ENCODE data around the gene NLRP4. TPM values are rescaled to one million over a fixed set of nuclear protein-coding genes. Genes with fewer than 3 reads are reported as not detected.

The NLRP4 gene
- total RNA-seq, 4 donors from 2014 or later, result 1.5 TPM; not detected in 3

DNA sequence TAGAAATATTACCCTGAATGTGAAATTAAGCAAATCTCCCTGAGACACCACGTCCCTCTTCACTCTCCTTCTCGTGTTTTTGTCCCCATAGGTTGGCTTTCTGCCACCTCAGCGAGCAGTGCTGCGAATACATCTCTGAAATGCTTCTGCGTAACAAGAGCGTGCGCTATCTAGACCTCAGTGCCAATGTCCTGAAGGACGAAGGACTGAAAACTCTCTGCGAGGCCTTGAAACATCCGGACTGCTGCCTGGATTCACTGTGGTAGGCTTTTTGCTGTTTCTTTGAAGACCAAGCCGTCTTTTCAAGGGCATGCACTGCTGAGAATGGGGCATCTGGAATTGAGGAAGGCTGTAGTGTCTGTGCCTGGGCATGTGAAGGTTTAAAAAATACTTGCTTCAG, 34.4 kb downstream of the NLRP4 start:
- no peak for DNase-seq
- TF ChIP-seq POLR2A (IDR thresholded peaks at IDR 0.05), result no peak
- TF ChIP-seq, protein P1, sequence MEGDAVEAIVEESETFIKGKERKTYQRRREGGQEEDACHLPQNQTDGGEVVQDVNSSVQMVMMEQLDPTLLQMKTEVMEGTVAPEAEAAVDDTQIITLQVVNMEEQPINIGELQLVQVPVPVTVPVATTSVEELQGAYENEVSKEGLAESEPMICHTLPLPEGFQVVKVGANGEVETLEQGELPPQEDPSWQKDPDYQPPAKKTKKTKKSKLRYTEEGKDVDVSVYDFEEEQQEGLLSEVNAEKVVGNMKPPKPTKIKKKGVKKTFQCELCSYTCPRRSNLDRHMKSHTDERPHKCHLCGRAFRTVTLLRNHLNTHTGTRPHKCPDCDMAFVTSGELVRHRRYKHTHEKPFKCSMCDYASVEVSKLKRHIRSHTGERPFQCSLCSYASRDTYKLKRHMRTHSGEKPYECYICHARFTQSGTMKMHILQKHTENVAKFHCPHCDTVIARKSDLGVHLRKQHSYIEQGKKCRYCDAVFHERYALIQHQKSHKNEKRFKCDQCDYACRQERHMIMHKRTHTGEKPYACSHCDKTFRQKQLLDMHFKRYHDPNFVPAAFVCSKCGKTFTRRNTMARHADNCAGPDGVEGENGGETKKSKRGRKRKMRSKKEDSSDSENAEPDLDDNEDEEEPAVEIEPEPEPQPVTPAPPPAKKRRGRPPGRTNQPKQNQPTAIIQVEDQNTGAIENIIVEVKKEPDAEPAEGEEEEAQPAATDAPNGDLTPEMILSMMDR (IDR thresholded peaks at IDR 0.05), result no peak
- peaks cover 0 to 5% of the 10 kb centered on the region in 2 donors for H3K9me3 ChIP-seq
- intact Hi-C loops (cut with DNase I; ENCODE audit: low total_unique reads), result no loop called here
- no peak overlapping the region for H3K4me3 ChIP-seq
- H3K27ac ChIP-seq, result no peak overlapping the region
- no peaks in the 10 kb centered on the region for H3K36me3 ChIP-seq
- H3K27me3 ChIP-seq, result no peaks in the 10 kb centered on the region
- H3K4me1 ChIP-seq, result no peaks in the 10 kb centered on the region

DNA sequence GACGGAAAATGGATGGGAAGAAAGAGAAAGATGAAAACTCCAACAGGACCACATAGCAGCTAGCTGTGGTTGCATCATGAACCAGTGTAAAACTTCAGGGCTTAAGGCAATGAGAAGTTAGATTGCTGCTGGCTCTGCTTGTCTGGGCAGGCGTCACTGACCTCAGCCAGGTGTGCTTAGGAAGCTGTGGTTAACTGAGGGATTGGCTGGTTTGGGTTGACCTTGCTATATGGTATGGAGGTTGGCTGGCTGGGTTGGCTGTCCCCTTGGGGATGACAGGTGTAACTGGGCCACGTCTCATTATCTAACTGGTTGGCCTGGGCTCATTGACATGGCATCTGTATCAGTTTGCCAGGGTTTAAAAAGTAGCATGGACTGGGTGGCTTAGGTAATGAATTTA, 40.9 kb downstream of the NLRP4 start:
- intact Hi-C loops (cut with DNase I; ENCODE audit: low total_unique reads), result no loop called here
- TF ChIP-seq POLR2A (IDR thresholded peaks at IDR 0.05), result no peak
- TF ChIP-seq, protein P1 (IDR thresholded peaks at IDR 0.05), result no peak
- Histone ChIP-seq H3K9me3 (peaks cover 0 to 8% of the 10 kb centered on the region in 2 donors), H3K27ac (no peak overlapping the region), H3K4me1 (no peaks in the 10 kb centered on the region), H3K4me3 (no peak overlapping the region), H3K27me3 (no peaks in the 10 kb centered on the region), H3K36me3 (no peaks in the 10 kb centered on the region)
- no peak for DNase-seq

DNA sequence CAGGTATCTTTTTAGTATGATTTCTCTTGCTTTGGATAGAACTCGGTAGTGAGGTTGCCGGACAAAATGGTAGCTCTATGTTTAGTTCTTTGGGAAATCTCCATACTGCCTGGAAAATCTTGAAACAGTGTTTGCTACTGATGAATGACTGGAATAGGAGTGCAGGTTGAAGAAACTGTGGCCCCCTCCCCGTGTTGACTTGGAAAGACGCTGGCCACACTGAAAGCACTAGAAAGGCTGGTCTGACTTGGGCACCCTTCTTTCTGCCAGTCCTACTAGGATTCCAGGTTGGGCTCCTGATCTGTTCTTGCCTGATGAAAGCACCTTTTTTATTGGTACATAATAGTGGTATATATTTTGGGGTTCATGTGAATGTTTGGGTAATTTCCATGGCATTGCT, 46.3 kb downstream of the NLRP4 start:
- H3K27ac ChIP-seq, result no peak overlapping the region
- no peak overlapping the region for H3K4me3 ChIP-seq
- no peaks in the 10 kb centered on the region for H3K4me1 ChIP-seq
- no peaks in the 10 kb centered on the region for H3K36me3 ChIP-seq
- DNase-seq, result no peak
- H3K27me3 ChIP-seq, result no peaks in the 10 kb centered on the region
- intact Hi-C loops (cut with DNase I; ENCODE audit: low total_unique reads), result no loop called here
- peaks cover 0 to 3% of the 10 kb centered on the region in 2 donors for H3K9me3 ChIP-seq
- TF ChIP-seq POLR2A (IDR thresholded peaks at IDR 0.05), result no peak
- TF ChIP-seq, protein P1 (IDR thresholded peaks at IDR 0.05), result no peak

DNA sequence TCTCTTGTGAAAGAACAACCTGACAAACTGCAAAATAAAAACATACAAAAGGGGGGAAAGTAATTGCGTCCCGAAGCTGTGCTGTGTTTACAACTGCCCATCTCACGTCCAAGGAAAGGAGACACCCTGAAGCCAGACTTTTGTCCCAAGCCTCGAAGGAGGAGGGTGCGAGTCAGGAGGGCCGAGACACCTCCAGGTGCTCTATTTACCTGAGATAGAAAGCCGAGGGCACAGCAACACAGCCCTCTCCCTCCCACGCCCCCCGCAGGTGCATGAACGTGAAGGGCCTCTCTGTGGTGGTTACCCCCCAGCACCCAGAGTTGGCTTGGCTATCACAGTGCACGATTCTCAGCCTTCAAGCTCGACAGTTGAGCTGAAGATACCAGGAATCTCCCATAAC, 62.6 kb downstream of the NLRP4 start:
- H3K4me1 ChIP-seq, result no peaks in the 10 kb centered on the region
- no peaks in the 10 kb centered on the region for H3K36me3 ChIP-seq
- TF ChIP-seq, protein P1 (IDR thresholded peaks at IDR 0.05), result no peak
- no peak for TF ChIP-seq POLR2A (IDR thresholded peaks at IDR 0.05)
- no peaks in the 10 kb centered on the region for H3K9me3 ChIP-seq
- H3K4me3 ChIP-seq, result no peak overlapping the region
- intact Hi-C loops (cut with DNase I; ENCODE audit: low total_unique reads), result no loop called here
- no peak overlapping the region for H3K27ac ChIP-seq
- no peak for DNase-seq
- H3K27me3 ChIP-seq, result no peaks in the 10 kb centered on the region

DNA sequence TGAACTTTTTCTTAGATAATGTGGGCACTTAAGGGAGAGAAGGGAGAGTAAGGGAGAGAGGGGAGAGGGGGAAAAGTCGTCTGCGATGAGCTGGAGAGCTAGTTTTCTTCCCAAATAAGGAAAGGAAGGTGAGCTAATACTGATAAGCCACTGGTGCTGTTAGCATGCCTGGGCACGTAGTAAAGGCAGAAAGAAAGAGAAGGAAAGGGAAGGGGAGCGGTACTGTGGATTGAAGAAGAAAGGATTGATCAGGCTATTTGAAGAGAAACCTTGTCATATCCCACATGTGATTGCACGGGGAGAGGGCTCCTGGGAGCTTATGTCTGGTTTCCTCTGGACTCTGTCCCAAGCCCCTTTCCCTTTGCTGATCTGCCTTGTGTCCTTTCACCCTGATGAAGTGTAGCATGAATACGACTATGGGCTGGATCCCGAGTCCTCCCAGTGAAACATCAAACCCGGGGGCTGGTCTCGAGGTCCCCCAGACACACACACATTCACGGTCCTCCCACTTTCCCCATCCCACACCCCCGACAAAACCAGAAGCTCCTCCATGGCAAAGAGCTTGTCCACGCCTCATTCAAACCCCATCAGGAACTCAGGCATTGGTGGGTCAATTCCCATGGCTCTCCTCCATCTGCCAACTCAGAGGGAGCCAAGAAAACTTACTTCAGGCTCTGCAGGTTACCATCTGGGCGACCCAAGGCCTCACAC, 65.2 kb downstream of the NLRP4 start:
- Histone ChIP-seq H3K27me3 (no peaks in the 10 kb centered on the region), H3K4me3 (no peak overlapping the region), H3K4me1 (no peaks in the 10 kb centered on the region), H3K36me3 (no peaks in the 10 kb centered on the region), H3K9me3 (no peaks in the 10 kb centered on the region), H3K27ac (no peak overlapping the region)
- intact Hi-C loops (cut with DNase I; ENCODE audit: low total_unique reads), result no loop called here
- DNase-seq, result no peak
- TF ChIP-seq POLR2A (IDR thresholded peaks at IDR 0.05), result no peak
- TF ChIP-seq, protein P1 (IDR thresholded peaks at IDR 0.05), result no peak

Measured in uterus (tissue), 4 donors.